Erythroblast (primary cell): ENCODE measurements around the gene CREBRF.

ENCODE experiments used
- GATA1 ChIP-seq: IDR thresholded peaks from 2 replicates; pipeline ENCODE4 v1.6.1; 2011; ENCODE audit warnings: low read depth, mild to moderate bottlenecking, control low read depth, low read length, moderate library complexity
- POLR2A ChIP-seq: IDR thresholded peaks from 2 replicates; pipeline ENCODE4 v1.6.1; 2011; ENCODE audit warnings: mild to moderate bottlenecking, low read length

- TF ChIP-seq POLR2A = no peak
- TF ChIP-seq GATA1 = no peak
Measured at GRCh38 chr5:173158366-173158765, 102.2 kb downstream of the CREBRF start.
